ENCODE measurements around the gene FAM193A.

DNA sequence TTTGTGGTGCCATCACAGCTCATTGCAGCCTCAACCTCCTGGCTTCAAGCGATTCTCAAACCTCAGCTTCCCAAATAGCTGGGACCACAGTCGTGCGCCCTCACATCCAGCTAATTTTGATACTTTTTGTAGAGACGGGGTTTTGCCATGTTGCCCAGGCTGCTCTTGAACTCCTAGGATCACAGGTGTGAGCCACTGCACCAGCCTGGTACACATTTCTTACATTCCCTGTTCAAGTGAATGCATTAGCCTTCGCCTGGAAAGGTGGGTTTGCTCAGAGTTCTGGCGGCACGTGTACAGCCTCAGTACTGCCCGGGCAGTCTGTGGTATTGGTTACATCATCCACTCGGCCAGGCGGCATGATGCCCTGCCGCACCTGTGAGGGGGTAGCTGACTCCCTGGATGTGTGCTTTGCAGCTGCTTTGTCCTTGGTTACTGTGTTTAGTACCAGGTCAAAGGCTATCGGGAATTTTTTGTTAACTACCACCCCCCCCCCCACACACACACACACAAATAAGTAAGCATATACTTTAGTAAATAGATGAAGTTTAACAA, 162.6 kb downstream of the FAM193A start:
- no peak for TF ChIP-seq EZH2 (IDR thresholded peaks at IDR 0.05; ENCODE audit: insufficient read depth, low read length)
- TF ChIP-seq, protein P1, sequence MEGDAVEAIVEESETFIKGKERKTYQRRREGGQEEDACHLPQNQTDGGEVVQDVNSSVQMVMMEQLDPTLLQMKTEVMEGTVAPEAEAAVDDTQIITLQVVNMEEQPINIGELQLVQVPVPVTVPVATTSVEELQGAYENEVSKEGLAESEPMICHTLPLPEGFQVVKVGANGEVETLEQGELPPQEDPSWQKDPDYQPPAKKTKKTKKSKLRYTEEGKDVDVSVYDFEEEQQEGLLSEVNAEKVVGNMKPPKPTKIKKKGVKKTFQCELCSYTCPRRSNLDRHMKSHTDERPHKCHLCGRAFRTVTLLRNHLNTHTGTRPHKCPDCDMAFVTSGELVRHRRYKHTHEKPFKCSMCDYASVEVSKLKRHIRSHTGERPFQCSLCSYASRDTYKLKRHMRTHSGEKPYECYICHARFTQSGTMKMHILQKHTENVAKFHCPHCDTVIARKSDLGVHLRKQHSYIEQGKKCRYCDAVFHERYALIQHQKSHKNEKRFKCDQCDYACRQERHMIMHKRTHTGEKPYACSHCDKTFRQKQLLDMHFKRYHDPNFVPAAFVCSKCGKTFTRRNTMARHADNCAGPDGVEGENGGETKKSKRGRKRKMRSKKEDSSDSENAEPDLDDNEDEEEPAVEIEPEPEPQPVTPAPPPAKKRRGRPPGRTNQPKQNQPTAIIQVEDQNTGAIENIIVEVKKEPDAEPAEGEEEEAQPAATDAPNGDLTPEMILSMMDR (IDR thresholded peaks at IDR 0.05; ENCODE audit: insufficient read depth, low read depth, low read length), result no peak
